ENCODE results near the gene WIPF1.

Gene WIPF1

GRCh38 chr2:174595891-174596397 is 1.7 kb downstream of the WIPF1 start:
- no peak for DNase-seq (ENCODE audit: low read depth in 2 of 2)

- no peak for DNase-seq (ENCODE audit: low read depth in 2 of 2)
Measured at GRCh38 chr2:174595116-174595809, 2.3 kb downstream of the WIPF1 start.

DNA sequence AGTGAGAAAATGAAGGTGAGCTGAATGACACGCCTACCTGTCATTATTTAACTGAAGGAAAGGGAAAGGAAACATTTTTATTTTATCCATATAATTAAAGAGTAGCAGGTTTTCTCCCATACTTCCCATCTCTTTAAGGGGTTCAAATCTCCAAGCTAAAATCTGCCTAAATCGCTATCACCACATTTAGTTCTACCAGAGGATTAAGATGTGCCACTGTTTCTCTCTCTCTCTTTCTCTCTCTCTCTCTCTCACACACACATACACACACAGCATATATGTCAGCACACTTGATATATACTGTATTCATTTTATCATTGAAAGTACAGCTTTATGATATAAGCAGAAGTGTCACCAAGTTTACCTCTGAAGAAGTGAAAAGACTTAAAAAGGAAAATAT is 3.1 kb downstream of the WIPF1 start:
- DNase-seq (ENCODE audit: low read depth in 2 of 2): no peak

- DNase-seq (ENCODE audit: low read depth in 2 of 2): peak; percentile 29 to 47
Measured at GRCh38 chr2:174593574-174594203, 3.9 kb downstream of the WIPF1 start.

GRCh38 chr2:174593041-174593440 is 4.6 kb downstream of the WIPF1 start:
- no peak for DNase-seq (ENCODE audit: low read depth in 2 of 2)

- no peak for DNase-seq (ENCODE audit: low read depth in 2 of 2)
Measured at GRCh38 chr2:174591740-174592139, 5.9 kb downstream of the WIPF1 start.

DNA sequence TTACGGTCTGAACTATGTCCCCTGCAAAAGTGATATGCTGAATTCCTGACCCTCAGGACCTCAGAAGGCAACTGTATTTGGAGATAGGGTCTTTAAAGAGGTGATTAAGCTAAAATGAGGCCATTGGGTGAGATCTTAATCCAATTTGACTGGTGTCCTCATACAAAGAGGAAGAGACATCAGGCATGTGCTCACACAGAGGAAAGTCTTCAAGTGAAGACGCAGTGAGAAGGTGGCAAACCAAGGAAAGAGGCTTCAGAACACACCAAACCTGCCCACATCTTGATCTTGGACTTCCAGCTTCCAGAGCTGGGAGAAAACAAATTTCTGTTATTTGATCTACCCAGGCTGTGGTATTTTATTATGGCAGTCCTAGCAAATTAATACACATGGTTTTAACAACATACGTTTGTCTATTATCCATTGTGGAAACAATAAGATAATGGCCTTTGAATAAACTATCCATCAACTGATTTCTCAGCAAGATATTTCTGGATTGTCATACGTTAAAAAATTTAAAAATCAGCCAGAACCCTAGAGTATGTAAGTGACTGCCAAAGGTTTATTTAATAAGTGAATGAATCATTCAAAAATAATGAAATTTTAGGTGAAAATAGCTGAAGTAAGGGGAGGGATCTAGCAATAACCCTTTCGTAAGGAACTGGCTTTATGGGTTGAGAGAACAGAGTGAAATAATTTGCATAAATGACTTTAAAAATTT is 6.5 kb downstream of the WIPF1 start:
- no peak for DNase-seq (ENCODE audit: low read depth in 2 of 2)

GRCh38 chr2:174590346-174590745 is 7.3 kb downstream of the WIPF1 start:
- DNase-seq (ENCODE audit: low read depth in 2 of 2): no peak

GRCh38 chr2:174589334-174589733 is 8.3 kb downstream of the WIPF1 start:
- no peak for DNase-seq (ENCODE audit: low read depth in 2 of 2)

GRCh38 chr2:174588463-174588862 is 9.1 kb downstream of the WIPF1 start:
- no peak for DNase-seq (ENCODE audit: low read depth in 2 of 2)

GRCh38 chr2:174587579-174587978 is 10.0 kb downstream of the WIPF1 start:
- DNase-seq (ENCODE audit: low read depth in 2 of 2): no peak

DNA sequence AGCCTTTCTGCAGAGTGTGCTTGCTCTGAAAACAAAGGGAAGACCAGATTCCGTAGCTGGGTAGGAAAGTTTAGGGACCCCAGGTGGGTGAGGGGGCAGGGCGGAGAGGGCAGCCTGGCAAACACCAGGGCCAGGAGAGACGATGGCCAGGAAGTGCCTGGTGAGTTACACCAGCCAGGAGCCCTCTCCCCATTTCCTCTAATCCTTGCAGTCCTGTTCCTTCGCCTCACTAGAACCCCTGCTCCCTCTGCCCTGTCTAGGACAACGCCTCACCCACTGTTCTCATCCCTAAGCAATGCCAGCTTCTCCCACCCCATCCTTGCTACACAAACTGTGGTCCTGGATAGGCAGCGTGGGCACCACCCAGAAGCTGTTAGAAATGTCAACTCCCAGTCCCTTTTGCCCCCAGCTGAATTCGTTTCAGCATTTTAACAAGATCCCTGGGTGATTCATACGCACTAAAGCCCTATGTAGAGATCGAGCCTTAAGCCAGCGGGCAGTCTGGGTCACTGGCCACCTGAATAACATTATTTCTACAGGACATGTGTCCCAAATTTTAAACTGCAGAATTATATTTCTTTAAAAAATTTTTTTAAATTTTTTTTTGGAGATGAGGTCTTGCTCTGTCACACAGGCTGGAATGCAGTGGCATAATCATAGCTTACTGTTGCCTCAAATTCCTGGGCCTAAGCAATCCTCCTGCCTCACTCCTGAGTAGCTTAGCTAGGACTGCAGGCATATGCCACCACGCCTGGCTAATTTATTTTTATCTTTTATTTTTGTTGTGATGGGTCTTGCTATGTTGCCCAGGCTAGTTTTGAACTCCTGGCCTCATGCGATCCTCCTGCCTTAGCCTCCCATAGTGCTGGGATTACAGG is 10.9 kb downstream of the WIPF1 start:
- DNase-seq (ENCODE audit: low read depth in 2 of 2): no peak

DNA sequence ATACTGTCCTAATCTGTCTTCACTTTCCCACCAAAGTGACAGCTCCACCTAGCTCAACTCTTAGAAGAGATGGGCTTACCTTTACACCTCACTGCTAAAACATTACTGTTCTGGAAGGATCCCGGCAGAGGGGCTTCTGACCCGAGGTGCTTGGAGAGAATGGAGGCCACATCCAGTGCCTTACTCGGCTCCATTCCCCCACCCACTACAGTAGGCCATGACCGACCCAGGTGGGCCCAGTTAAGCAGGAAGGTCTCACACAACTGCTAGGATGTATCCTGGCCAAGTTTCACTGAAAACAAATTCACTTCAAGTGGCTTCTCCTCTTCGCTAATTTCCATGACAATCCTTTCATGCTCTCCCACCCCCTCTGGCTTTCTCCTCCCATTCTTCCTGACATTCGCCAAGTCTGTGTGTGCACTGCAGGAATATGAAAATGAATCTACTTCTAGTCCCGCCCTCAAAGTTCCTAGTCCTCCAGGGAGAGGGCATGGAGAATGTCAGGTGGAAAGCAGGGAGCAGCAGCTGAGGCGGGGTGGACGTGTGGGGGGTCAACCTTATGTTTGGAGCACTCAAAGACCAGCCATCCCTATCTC is 11.8 kb downstream of the WIPF1 start:
- no peak for DNase-seq (ENCODE audit: low read depth in 2 of 2)

GRCh38 chr2:174585146-174585545 is 12.5 kb downstream of the WIPF1 start:
- DNase-seq (ENCODE audit: low read depth in 2 of 2): no peak

DNA sequence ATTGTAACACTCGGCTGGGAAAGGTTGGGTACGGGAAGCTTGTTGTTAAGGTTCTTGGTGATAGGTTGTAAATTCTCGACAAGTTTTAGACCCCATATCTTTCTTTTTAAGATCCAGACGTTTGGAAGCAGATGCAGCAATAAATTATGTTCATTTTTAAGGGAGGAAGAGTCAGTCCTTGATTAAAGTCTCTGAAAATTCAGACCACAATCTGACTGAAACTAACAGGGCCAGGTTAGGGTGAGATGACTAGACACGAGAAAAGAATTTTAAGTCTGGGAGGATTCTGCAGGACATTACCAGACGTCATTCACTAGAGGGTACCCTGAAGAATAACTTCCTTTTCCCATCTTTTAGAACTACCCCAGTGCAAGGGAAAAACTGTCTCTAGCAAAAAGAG is 16.1 kb downstream of the WIPF1 start:
- no peak for DNase-seq (ENCODE audit: low read depth in 2 of 2)

- no peak for DNase-seq (ENCODE audit: low read depth in 2 of 2)
Measured at GRCh38 chr2:174580951-174581350, 16.7 kb downstream of the WIPF1 start.

- DNase-seq (ENCODE audit: low read depth in 2 of 2): peak in 1 of 2 donors; percentile 32
Measured at GRCh38 chr2:174577967-174578589, 19.5 kb downstream of the WIPF1 start.

DNA sequence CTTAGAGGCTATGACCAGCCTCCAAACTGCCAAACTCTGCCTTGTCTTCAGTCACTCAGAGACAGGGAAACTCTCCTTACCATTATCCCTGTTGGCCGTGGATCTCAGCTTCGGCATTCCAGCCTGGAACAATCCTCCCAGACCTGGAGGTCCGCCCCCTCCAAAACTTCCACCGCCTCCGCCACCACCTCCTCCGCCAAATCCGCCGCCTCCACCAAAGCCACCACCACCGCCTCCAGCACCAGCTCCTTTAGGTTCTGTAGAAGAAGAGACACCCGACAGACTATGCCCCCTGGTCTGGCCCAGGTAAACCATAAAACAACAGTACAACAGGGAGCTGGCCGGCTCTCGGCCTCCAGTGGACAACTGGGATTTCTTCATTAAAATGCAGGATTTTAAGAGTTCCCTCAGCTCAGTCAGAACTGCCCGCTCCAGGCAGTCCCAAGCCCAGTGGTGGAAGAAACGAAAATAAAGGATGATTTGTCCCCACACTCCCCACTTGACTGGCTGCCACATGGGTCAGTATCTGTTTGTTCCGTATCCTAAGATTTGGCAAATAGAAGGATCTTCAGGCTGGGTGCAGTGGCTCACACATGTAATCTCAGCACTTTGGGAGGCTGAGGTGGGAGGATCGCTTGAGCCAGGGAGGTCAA is 22.4 kb downstream of the WIPF1 start:
- DNase-seq (ENCODE audit: low read depth in 2 of 2): no peak

- DNase-seq (ENCODE audit: low read depth in 2 of 2): no peak
Measured at GRCh38 chr2:174574657-174575056, 22.9 kb downstream of the WIPF1 start.

GRCh38 chr2:174573621-174574081 is 24.0 kb downstream of the WIPF1 start:
- no peak for DNase-seq (ENCODE audit: low read depth in 2 of 2)
